Measurements from ENCODE around the gene RTF2. TPM values are rescaled to one million over a fixed set of nuclear protein-coding genes. Genes with fewer than 3 reads are reported as not detected.

The RTF2 gene
- total RNA-seq, 1 experiment from 2014 or later, result 89.2 TPM

- POLR2A ChIA-PET, result no interaction called here
- no TSS peak for BruUV-seq (replicated peaks)
- Histone ChIP-seq H3K4me1 (ENCODE audit: control insufficient read depth, insufficient read depth, low read length) (no peaks in the 10 kb centered on the region), H3K36me3 (ENCODE audit: control insufficient read depth, insufficient read depth, low read length) (no peaks in the 10 kb centered on the region), H3K27me3 (ENCODE audit: control insufficient read depth, insufficient read depth, low read length) (no peaks in the 10 kb centered on the region), H3K27ac (ENCODE audit: low read length) (no peak overlapping the region), H3K9me3 (ENCODE audit: control insufficient read depth, insufficient read depth, low read depth, low read length) (no peaks in the 10 kb centered on the region), H3K4me3 (ENCODE audit: low read depth in 2 of 2, low read length in 2 of 2) (no peak overlapping the region)
- ATAC-seq, result no peak
- no peak for TF ChIP-seq TCF7L2 (IDR thresholded peaks at IDR 0.05; ENCODE audit: low read depth, low read length)
- no peak for TF ChIP-seq SIN3A (IDR thresholded peaks at IDR 0.05; ENCODE audit: borderline replicate concordance, insufficient read depth, low read depth, low read length)
- TF ChIP-seq CTCF (IDR thresholded peaks at IDR 0.05), result no peak
- no peak for TF ChIP-seq REST (IDR thresholded peaks at IDR 0.05; ENCODE audit: insufficient read depth in 1 of 2, low read depth in 2 of 2, low read length in 1 of 2)
- TF ChIP-seq POLR2AphosphoS5 (IDR thresholded peaks at IDR 0.05; ENCODE audit: low read depth, low read length), result no peak
- DNase-seq (ENCODE audit: low read depth, low spot score), result no peak
- in situ Hi-C loops (cut with HindIII; ENCODE audit: low pct_unique_long_range_greater_than_20kb, low sequenced_read_pairs), result no loop called here
- intact Hi-C loops (cut with micrococcal nuclease; ENCODE audit: unreplicated experiment), result no loop called here
- CTCF ChIA-PET, result no interaction called here
Observed at GRCh38 chr20:56438284-56438683, 30.1 kb upstream of the RTF2 start.

GRCh38 chr20:56439771-56440291 is 28.6 kb upstream of the RTF2 start:
- BruUV-seq (replicated peaks), result no TSS peak
- POLR2A ChIA-PET, result no interaction called here
- ATAC-seq (no peak), DNase-seq (ENCODE audit: low read depth, low spot score) (no peak)
- Histone ChIP-seq H3K27ac (ENCODE audit: low read length) (no peak overlapping the region), H3K4me3 (ENCODE audit: low read depth in 2 of 2, low read length in 2 of 2) (no peak overlapping the region), H3K36me3 (ENCODE audit: control insufficient read depth, insufficient read depth, low read length) (no peaks in the 10 kb centered on the region), H3K9me3 (ENCODE audit: control insufficient read depth, insufficient read depth, low read depth, low read length) (no peaks in the 10 kb centered on the region), H3K27me3 (ENCODE audit: control insufficient read depth, insufficient read depth, low read length) (no peaks in the 10 kb centered on the region), H3K4me1 (ENCODE audit: control insufficient read depth, insufficient read depth, low read length) (no peaks in the 10 kb centered on the region)
- CTCF ChIA-PET, result no interaction called here
- in situ Hi-C loops (cut with HindIII; ENCODE audit: low pct_unique_long_range_greater_than_20kb, low sequenced_read_pairs), result no loop called here
- TF ChIP-seq CTCF (IDR thresholded peaks at IDR 0.05) (no peak), SIN3A (IDR thresholded peaks at IDR 0.05; ENCODE audit: borderline replicate concordance, insufficient read depth, low read depth, low read length) (no peak), TCF7L2 (IDR thresholded peaks at IDR 0.05; ENCODE audit: low read depth, low read length) (no peak), REST (IDR thresholded peaks at IDR 0.05; ENCODE audit: insufficient read depth in 1 of 2, low read depth in 2 of 2, low read length in 1 of 2) (no peak), POLR2AphosphoS5 (IDR thresholded peaks at IDR 0.05; ENCODE audit: low read depth, low read length) (no peak)
- intact Hi-C loops (cut with micrococcal nuclease; ENCODE audit: unreplicated experiment), result no loop called here
